Panc1 (cell line): ENCODE data around the gene FOXN4. TPM values are rescaled to one million over a fixed set of nuclear protein-coding genes. Genes with fewer than 3 reads are reported as not detected.

ENCODE experiments used
- ATAC-seq: fragments of 200-7000 bp; cut with Tn5 transposase; 2 replicates; pipeline ENCODE4 v1.9.1; 2020; ENCODE audit warnings: mild to moderate bottlenecking, moderate library complexity
- BruUV-seq: library from RNA; stranded (reverse); fragments of 400-500 nt; replicated peaks from 2 replicates; lab custom pipeline; 2021; lab: Mats Ljungman, UMichigan
- CTCF ChIA-PET: fragments of 300-600 bp; sonication (Branson Sonifier 250); formaldehyde crosslinking; loops from one replicate; lab custom pipeline; 2022; ENCODE audit warnings: antibody characterized with exemption; lab: Charles Lee
- POLR2A ChIA-PET: fragments of 300-600 bp; sonication (Branson Sonifier 250); formaldehyde crosslinking; loops from one replicate; lab custom pipeline; 2022; ENCODE audit warnings: antibody characterized with exemption; lab: Charles Lee
- DNase-seq: peaks from one replicate; pipeline ENCODE4 v3.0.0-alpha.2; 2010; ENCODE audit warnings: low read depth, low spot score
- H3K27ac ChIP-seq: 2 replicates; pipeline ENCODE4 v1.5.1; 2011; ENCODE audit warnings: mild to moderate bottlenecking, low read length, inconsistent platforms
- H3K27me3 ChIP-seq: fragments of 200-500 bp; sonication (Bioruptor generic); 2 replicates; pipeline ENCODE4 v1.6.0; 2014; ENCODE audit warnings: low read length, inconsistent platforms; ENCODE audit not compliant: control insufficient read depth, insufficient read depth
- H3K36me3 ChIP-seq: fragments of 200-500 bp; sonication (Bioruptor generic); 2 replicates; pipeline ENCODE4 v1.5.1; 2014; ENCODE audit warnings: inconsistent platforms, mild to moderate bottlenecking, low read length, moderate library complexity; ENCODE audit not compliant: control insufficient read depth, insufficient read depth
- H3K4me1 ChIP-seq: 2 replicates; pipeline ENCODE4 v1.5.1; 2011; ENCODE audit warnings: inconsistent platforms, mild to moderate bottlenecking, low read length, moderate library complexity; ENCODE audit not compliant: control insufficient read depth, insufficient read depth
- H3K4me3 ChIP-seq, 2 experiments: 2 replicates each; pipeline ENCODE4 v1.5.1; 2011 to 2012; ENCODE audit warnings: low read depth in 2 of 2, low read length in 2 of 2, mild to moderate bottlenecking in 2 of 2, inconsistent platforms in 1 of 2, moderate library complexity in 1 of 2
- H3K9me3 ChIP-seq: fragments of 200-500 bp; sonication (Bioruptor generic); 2 replicates; pipeline ENCODE4 v1.5.1; 2014; ENCODE audit warnings: low read depth, mild to moderate bottlenecking, inconsistent platforms, low read length, moderate library complexity; ENCODE audit not compliant: control insufficient read depth, insufficient read depth
- POLR2AphosphoS5 ChIP-seq: IDR thresholded peaks from 2 replicates; pipeline ENCODE4 v1.6.1; 2012; ENCODE audit warnings: mild to moderate bottlenecking, low read depth, low read length, moderate library complexity
- SIN3A ChIP-seq: IDR thresholded peaks from 2 replicates; pipeline ENCODE4 v1.6.1; 2012; ENCODE audit warnings: low read depth, mild to moderate bottlenecking, low read length, moderate library complexity, borderline replicate concordance; ENCODE audit not compliant: insufficient read depth
- TCF7L2 ChIP-seq: IDR thresholded peaks from 2 replicates; pipeline ENCODE4 v1.6.1; 2011; ENCODE audit warnings: mild to moderate bottlenecking, low read depth, low read length, inconsistent platforms
- in situ Hi-C: cut with HindIII; loops from 2 replicates; pipeline ENCODE4 v1.10.0; 2016; ENCODE audit warnings: low sequenced_read_pairs, low pct_unique_long_range_greater_than_20kb
- intact Hi-C: fragments of 100-400 bp; cut with micrococcal nuclease; formaldehyde crosslinking; loops from one replicate; pipeline ENCODE4 v1.10.0; 2022; ENCODE audit not compliant: unreplicated experiment
- total RNA-seq: library from RNA; stranded (reverse); gene quantifications from one replicate; pipeline ENCODE4 v1.2.1, GENCODE V29; 2021; ENCODE audit not compliant: unreplicated experiment
- TF ChIP-seq, protein P1 (sequence below): fragments of 450-650 bp; IDR thresholded peaks from 2 replicates; pipeline ENCODE4 v1.5.1; 2017; ENCODE audit warnings: mild to moderate bottlenecking
- TF ChIP-seq, protein P2 (sequence below), 2 experiments: IDR thresholded peaks; 2 replicates each; pipeline ENCODE4 v1.6.1; 2011 to 2012; ENCODE audit warnings: low read depth in 2 of 2, control low read depth in 1 of 2, low read length in 1 of 2, mild to moderate bottlenecking in 1 of 2, moderate library complexity in 1 of 2; ENCODE audit not compliant: insufficient read depth in 1 of 2

FOXN4 gene
- total RNA-seq, 1 experiment from 2014 or later: 0.08 TPM

DNA sequence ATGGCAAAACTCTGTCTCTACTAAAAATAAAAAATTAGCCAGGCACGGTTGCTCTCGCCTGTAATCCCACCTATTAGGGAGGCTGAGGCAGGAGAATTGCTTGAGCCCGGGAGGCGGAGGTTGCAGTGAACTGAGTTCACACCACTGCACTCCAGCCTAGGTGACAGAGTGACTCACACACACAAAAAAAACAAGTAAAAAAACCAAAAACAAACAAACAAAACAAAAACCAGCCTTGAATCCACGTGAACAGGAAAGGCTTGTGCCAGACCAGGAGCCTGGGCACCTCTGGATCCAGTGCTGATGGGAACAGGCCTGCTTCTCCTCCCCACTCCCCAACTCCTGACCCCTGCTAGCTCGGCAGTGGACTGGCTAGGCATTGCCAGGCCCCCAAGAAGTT lies 3.5 kb downstream of the FOXN4 start:
- no peak for DNase-seq
- ChIA-PET CTCF (no interaction called here), POLR2A (no interaction called here)
- in situ Hi-C loops: no loop called here
- TF ChIP-seq TCF7L2 (no peak), SIN3A (no peak), POLR2AphosphoS5 (no peak)
- TF ChIP-seq, protein P1, sequence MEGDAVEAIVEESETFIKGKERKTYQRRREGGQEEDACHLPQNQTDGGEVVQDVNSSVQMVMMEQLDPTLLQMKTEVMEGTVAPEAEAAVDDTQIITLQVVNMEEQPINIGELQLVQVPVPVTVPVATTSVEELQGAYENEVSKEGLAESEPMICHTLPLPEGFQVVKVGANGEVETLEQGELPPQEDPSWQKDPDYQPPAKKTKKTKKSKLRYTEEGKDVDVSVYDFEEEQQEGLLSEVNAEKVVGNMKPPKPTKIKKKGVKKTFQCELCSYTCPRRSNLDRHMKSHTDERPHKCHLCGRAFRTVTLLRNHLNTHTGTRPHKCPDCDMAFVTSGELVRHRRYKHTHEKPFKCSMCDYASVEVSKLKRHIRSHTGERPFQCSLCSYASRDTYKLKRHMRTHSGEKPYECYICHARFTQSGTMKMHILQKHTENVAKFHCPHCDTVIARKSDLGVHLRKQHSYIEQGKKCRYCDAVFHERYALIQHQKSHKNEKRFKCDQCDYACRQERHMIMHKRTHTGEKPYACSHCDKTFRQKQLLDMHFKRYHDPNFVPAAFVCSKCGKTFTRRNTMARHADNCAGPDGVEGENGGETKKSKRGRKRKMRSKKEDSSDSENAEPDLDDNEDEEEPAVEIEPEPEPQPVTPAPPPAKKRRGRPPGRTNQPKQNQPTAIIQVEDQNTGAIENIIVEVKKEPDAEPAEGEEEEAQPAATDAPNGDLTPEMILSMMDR: no peak
- TF ChIP-seq, protein P2, sequence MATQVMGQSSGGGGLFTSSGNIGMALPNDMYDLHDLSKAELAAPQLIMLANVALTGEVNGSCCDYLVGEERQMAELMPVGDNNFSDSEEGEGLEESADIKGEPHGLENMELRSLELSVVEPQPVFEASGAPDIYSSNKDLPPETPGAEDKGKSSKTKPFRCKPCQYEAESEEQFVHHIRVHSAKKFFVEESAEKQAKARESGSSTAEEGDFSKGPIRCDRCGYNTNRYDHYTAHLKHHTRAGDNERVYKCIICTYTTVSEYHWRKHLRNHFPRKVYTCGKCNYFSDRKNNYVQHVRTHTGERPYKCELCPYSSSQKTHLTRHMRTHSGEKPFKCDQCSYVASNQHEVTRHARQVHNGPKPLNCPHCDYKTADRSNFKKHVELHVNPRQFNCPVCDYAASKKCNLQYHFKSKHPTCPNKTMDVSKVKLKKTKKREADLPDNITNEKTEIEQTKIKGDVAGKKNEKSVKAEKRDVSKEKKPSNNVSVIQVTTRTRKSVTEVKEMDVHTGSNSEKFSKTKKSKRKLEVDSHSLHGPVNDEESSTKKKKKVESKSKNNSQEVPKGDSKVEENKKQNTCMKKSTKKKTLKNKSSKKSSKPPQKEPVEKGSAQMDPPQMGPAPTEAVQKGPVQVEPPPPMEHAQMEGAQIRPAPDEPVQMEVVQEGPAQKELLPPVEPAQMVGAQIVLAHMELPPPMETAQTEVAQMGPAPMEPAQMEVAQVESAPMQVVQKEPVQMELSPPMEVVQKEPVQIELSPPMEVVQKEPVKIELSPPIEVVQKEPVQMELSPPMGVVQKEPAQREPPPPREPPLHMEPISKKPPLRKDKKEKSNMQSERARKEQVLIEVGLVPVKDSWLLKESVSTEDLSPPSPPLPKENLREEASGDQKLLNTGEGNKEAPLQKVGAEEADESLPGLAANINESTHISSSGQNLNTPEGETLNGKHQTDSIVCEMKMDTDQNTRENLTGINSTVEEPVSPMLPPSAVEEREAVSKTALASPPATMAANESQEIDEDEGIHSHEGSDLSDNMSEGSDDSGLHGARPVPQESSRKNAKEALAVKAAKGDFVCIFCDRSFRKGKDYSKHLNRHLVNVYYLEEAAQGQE (IDR thresholded peaks at IDR 0.05; ENCODE audit: insufficient read depth in 1 of 2, low read depth in 2 of 2, low read length in 1 of 2): no peak
- intact Hi-C loops: no loop called here
- ATAC-seq: no peak
- Histone ChIP-seq H3K9me3 (no peaks in the 10 kb centered on the region), H3K27ac (no peak overlapping the region), H3K4me1 (peaks cover 5% of the 10 kb centered on the region; the same call in 1 of the 2 replicates), H3K4me3 (no peak overlapping the region), H3K36me3 (no peaks in the 10 kb centered on the region), H3K27me3 (peaks cover 24% of the 10 kb centered on the region)
- BruUV-seq: no TSS peak

DNA sequence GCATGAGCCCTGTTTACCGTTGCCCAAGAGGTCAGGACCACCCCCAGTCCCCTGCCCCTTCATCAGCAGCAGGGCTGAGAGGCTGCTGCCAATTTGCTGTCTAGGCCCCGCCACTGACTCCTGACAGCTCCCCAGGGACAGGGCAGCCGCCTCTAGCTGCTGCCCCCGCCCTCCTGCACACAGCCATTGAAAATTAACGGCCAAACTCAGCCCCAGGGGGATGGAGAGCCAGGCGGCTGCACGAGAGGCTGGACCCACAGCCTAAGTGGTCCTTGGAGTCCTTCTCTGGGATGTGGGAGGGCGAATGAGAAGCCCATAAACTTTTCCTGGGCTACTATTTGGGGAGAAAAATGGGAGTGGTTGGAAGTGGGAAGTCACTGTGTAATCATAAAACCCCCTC lies 4.6 kb downstream of the FOXN4 start:
- no peak overlapping the region for H3K27ac ChIP-seq
- H3K4me1 ChIP-seq: 0 out of 2 replicates have a peak, but pooled peaks cover 3% of the 10 kb centered on the region
- DNase-seq: no peak
- intact Hi-C loops (no loop called here), in situ Hi-C loops (no loop called here)
- no peaks in the 10 kb centered on the region for H3K36me3 ChIP-seq
- CTCF ChIA-PET: interaction anchor here (0.7 kb wide), 1 partner anchor 85 kb away, joined by 11 read pairs; no protein-coding TSS in a partner anchor
- H3K9me3 ChIP-seq: no peaks in the 10 kb centered on the region
- BruUV-seq: no TSS peak
- H3K4me3 ChIP-seq: no peak overlapping the region
- no peak for ATAC-seq
- POLR2A ChIA-PET: no interaction called here
- TF ChIP-seq TCF7L2 (no peak), SIN3A (no peak), POLR2AphosphoS5 (no peak)
- TF ChIP-seq, protein P2 (IDR thresholded peaks at IDR 0.05; ENCODE audit: insufficient read depth in 1 of 2, low read depth in 2 of 2, low read length in 1 of 2): no peak
- TF ChIP-seq, protein P1: no peak
- H3K27me3 ChIP-seq: peaks cover 23% of the 10 kb centered on the region
